SU-DHL-6 (cell line): ENCODE data around the gene ALK.

Experiments
- CTCF ChIP-seq: fragments of 200-600 bp; sonication (generic); IDR thresholded peaks from one replicate; pipeline ENCODE4 v1.5.1; 2017; ENCODE audit warnings: antibody characterized with exemption, mild to moderate bottlenecking, low read length, moderate library complexity; ENCODE audit not compliant: insufficient read depth, poor library complexity, severe bottlenecking
- EZH2phosphoT487 ChIP-seq: fragments of 200-600 bp; sonication (generic), shearing (Covaris generic); conservative IDR thresholded peaks from 2 replicates; pipeline ENCODE4 v1.6.1; 2018; ENCODE audit warnings: mild to moderate bottlenecking, antibody characterized with exemption, low read length, moderate library complexity, mixed read lengths

GRCh38 chr2:29526587-29527586, 394.5 kb downstream of the ALK start:
- TF ChIP-seq CTCF, result no peak
- TF ChIP-seq EZH2phosphoT487, result no peak
